ENCODE data around the gene XPO6.
A peak's percentile ranks its signal among the peaks of the same experiment; 100 is the strongest.

Gene XPO6

GRCh38 chr16:28136751-28137434 is 74.9 kb downstream of the XPO6 start:
- no peak overlapping the region for H2AFZ ChIP-seq (ENCODE audit: low read length)
- H4K20me1 ChIP-seq (ENCODE audit: insufficient read depth, low read length, poor library complexity, severe bottlenecking), result no peaks in the 10 kb centered on the region
- H3K36me3 ChIP-seq (ENCODE audit: insufficient read depth, low read length), result peaks cover 54% of the 10 kb centered on the region
- H3K9me2 ChIP-seq (replicated peaks; ENCODE audit: low read depth, low read length), result no peaks in the 10 kb centered on the region
- H3F3A ChIP-seq (ENCODE audit: low read depth), result no peaks in the 10 kb centered on the region
- TF ChIP-seq EZH2phosphoT487 (IDR thresholded peaks at IDR 0.05; ENCODE audit: borderline replicate concordance), result no peak
- peak; percentile 42 for TF ChIP-seq CTCF (conservative IDR thresholded peaks at IDR 0.05; ENCODE audit: low read length)
- no peaks in the 10 kb centered on the region for H3K79me2 ChIP-seq (ENCODE audit: insufficient read depth, low read length)
- no peak overlapping the region for H3K4me3 ChIP-seq (ENCODE audit: low read length, poor library complexity, severe bottlenecking)
- peak overlapping the region; percentile 5 for H3K4me2 ChIP-seq (ENCODE audit: low read depth, low read length, poor library complexity, severe bottlenecking)
- no peaks in the 10 kb centered on the region for H3K27me3 ChIP-seq (ENCODE audit: insufficient read depth, low read length, poor library complexity, severe bottlenecking)
- H3K9me3 ChIP-seq (ENCODE audit: insufficient read depth, low read depth, low read length), result no peaks in the 10 kb centered on the region
- no peak overlapping the region for H3K9ac ChIP-seq (ENCODE audit: low read depth, low read length, poor library complexity, severe bottlenecking)
- peaks cover 25% of the 10 kb centered on the region for H3K4me1 ChIP-seq (ENCODE audit: insufficient read depth, low read length, poor library complexity, severe bottlenecking)

GRCh38 chr16:28133666-28134065 is 78.1 kb downstream of the XPO6 start:
- Histone ChIP-seq H3K4me2 (ENCODE audit: low read depth, low read length, poor library complexity, severe bottlenecking) (no peak overlapping the region), H3K4me3 (ENCODE audit: low read length, poor library complexity, severe bottlenecking) (no peak overlapping the region), H3K36me3 (ENCODE audit: insufficient read depth, low read length) (peaks cover 80% of the 10 kb centered on the region), H3K27me3 (ENCODE audit: insufficient read depth, low read length, poor library complexity, severe bottlenecking) (no peaks in the 10 kb centered on the region), H3K9me3 (ENCODE audit: insufficient read depth, low read depth, low read length) (no peaks in the 10 kb centered on the region), H4K20me1 (ENCODE audit: insufficient read depth, low read length, poor library complexity, severe bottlenecking) (no peaks in the 10 kb centered on the region), H3F3A (ENCODE audit: low read depth) (no peaks in the 10 kb centered on the region), H3K79me2 (ENCODE audit: insufficient read depth, low read length) (no peaks in the 10 kb centered on the region), H2AFZ (ENCODE audit: low read length) (no peak overlapping the region), H3K4me1 (ENCODE audit: insufficient read depth, low read length, poor library complexity, severe bottlenecking) (peaks cover 12% of the 10 kb centered on the region), H3K9me2 (replicated peaks; ENCODE audit: low read depth, low read length) (no peaks in the 10 kb centered on the region), H3K9ac (ENCODE audit: low read depth, low read length, poor library complexity, severe bottlenecking) (no peak overlapping the region)
- TF ChIP-seq EZH2phosphoT487 (IDR thresholded peaks at IDR 0.05; ENCODE audit: borderline replicate concordance) (no peak), CTCF (conservative IDR thresholded peaks at IDR 0.05; ENCODE audit: low read length) (no peak)

- Histone ChIP-seq H3K4me2 (ENCODE audit: low read depth, low read length, poor library complexity, severe bottlenecking) (no peak overlapping the region), H3K36me3 (ENCODE audit: insufficient read depth, low read length) (peaks cover 92% of the 10 kb centered on the region), H4K20me1 (ENCODE audit: insufficient read depth, low read length, poor library complexity, severe bottlenecking) (no peaks in the 10 kb centered on the region), H3K9me3 (ENCODE audit: insufficient read depth, low read depth, low read length) (no peaks in the 10 kb centered on the region), H2AFZ (ENCODE audit: low read length) (no peak overlapping the region), H3K79me2 (ENCODE audit: insufficient read depth, low read length) (no peaks in the 10 kb centered on the region), H3K27me3 (ENCODE audit: insufficient read depth, low read length, poor library complexity, severe bottlenecking) (no peaks in the 10 kb centered on the region), H3K9ac (ENCODE audit: low read depth, low read length, poor library complexity, severe bottlenecking) (no peak overlapping the region), H3K4me3 (ENCODE audit: low read length, poor library complexity, severe bottlenecking) (no peak overlapping the region), H3K9me2 (replicated peaks; ENCODE audit: low read depth, low read length) (no peaks in the 10 kb centered on the region), H3K4me1 (ENCODE audit: insufficient read depth, low read length, poor library complexity, severe bottlenecking) (peaks cover 3% of the 10 kb centered on the region), H3F3A (ENCODE audit: low read depth) (no peaks in the 10 kb centered on the region)
- TF ChIP-seq CTCF (conservative IDR thresholded peaks at IDR 0.05; ENCODE audit: low read length) (no peak), EZH2phosphoT487 (IDR thresholded peaks at IDR 0.05; ENCODE audit: borderline replicate concordance) (no peak)
These were observed 79.9 kb downstream of the XPO6 start for GRCh38 chr16:28131743-28132393.
